DMS153 treated with DMSO at 0.1 percent for 48 hours (cell line): ENCODE data around the gene BPIFB6.
A peak's percentile ranks its signal among the peaks of the same experiment; 100 is the strongest.

Experiments used
- DNase-seq: peaks from one replicate; lab custom pipeline; 2025; ENCODE audit not compliant: unreplicated experiment; lab: John Stamatoyannopoulos, UW

The BPIFB6 gene

DNA sequence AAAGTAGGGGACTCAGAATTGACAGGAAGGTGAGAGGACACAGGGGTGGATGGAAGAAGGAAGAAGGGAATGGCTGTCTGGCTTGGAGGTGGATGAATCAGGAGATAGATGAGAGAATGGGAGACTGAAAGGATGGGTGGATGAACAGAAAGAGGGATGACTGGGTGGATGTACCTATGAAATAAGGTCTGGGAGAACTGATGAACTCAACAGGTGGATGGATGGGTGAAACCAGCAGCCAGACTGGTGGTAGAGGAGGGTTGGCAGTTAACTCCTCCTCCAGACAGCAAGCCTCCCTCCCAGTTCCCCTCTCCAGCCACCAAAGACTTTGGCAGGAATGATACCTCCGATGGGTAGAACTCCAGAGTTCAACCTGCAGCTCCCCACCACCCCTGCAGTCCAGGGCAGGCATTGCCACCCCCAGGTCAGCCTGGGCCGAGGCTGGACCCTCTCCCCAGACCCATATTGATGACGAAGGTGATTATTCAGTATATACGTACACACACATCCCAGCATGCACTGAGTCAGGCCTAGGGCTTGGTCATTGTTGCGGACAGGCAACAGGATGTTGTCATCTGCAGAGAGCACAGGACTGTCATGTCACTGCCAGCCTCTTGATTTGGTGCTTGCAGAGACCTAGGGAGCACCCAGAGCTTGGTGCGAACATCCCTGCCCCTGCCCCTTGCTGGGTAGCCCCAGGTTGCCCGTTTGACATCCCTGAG lies 29.2 kb upstream of the BPIFB6 start:
- no peak for DNase-seq

GRCh38 chr20:33004141-33004751 lies 27.2 kb upstream of the BPIFB6 start, which contains the start of gene SUN5:
Gene SUN5, minus strand, starts transcription at chr20:33004433. Its CDS starts 93 bp downstream, at chr20:33004340.
- no peak for DNase-seq

DNA sequence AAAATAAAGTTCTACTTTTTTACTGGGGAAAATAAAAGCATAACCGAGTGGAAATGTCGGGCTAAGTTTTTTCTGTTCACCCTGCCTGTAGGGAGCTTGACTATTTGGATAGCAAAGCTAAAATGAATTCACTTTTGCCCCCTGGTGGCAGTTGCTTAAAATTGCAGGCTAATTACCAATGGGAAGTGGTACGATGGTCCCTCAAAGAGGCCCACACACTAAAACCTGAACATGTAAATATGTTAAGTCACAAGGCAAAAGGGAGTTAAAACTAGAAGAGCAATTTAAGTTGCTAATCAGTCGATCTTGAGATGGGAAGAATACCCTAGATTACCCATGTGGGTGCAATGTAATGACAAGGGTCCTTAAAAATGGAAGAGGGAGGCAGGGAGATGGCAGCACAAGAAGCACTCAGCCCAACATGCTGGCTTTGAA lies 26.3 kb upstream of the BPIFB6 start:
- no peak for DNase-seq

DNA sequence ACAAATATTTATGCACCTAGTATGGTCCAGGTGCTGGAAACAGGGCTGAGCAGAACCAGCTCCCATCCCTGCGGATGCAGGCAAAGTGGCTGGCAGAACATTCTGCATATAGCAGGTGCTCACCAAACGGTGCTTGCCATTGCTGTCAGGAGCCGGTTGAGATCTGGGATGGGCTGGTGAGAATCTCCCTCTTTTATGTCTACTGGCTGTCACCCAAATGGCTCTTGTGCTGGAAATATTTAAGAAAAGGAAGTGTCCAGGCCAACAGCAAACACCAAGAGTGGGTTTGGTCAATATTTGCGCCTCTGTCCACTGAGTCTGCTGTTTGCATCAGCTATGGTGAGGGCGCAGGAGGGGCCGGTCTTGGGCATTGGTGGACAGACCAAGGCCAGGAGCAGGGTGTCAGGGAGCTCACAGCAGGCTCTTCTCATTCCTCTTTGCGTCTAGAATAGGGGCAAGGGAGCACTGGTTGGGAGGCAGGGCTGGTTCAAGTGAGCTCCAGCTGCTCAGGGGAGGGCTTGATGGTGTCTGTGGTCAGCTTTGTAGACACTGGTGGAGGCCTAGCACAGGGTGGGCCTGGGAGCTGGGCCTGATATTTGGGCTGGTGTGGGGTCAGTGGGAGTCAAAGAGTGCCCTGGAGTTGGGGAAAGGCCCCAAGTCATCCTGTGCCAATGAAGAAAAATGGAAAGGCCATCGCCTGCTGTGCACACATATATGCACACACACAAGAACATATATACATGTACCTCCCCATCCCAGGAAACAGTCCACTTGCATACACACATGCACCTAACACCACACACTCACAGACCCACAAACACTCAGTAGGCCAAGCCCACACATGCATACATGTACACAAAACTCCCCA lies 25.3 kb upstream of the BPIFB6 start:
- DNase-seq = no peak

DNA sequence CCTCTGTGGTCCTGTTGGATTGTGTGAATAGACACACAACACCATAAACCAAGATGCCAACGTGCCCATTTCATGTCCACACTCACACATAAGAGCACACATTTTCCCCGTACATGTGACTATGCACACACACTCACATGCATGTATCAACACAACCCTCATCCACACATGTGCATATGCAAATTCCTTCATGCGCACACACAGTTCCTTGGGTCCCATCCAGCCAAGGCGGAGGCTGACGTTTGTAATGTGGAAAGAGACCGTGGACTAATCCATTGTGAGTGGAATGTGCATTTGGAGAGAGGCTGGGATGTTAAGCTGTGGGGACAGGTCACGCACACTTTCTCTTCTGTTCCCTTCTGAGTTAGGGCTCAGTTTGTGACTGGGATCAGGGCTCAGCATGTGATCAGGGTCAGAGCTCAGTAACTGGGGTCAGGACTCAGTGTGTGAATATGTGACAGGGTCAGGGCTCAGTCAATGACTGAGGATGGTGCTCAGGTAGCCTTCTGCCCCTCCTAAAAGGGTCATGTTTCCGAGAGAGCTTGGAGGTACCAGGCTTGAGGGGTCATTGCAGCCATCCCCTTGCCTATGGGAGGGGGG lies 24.6 kb upstream of the BPIFB6 start:
- DNase-seq = no peak

DNA sequence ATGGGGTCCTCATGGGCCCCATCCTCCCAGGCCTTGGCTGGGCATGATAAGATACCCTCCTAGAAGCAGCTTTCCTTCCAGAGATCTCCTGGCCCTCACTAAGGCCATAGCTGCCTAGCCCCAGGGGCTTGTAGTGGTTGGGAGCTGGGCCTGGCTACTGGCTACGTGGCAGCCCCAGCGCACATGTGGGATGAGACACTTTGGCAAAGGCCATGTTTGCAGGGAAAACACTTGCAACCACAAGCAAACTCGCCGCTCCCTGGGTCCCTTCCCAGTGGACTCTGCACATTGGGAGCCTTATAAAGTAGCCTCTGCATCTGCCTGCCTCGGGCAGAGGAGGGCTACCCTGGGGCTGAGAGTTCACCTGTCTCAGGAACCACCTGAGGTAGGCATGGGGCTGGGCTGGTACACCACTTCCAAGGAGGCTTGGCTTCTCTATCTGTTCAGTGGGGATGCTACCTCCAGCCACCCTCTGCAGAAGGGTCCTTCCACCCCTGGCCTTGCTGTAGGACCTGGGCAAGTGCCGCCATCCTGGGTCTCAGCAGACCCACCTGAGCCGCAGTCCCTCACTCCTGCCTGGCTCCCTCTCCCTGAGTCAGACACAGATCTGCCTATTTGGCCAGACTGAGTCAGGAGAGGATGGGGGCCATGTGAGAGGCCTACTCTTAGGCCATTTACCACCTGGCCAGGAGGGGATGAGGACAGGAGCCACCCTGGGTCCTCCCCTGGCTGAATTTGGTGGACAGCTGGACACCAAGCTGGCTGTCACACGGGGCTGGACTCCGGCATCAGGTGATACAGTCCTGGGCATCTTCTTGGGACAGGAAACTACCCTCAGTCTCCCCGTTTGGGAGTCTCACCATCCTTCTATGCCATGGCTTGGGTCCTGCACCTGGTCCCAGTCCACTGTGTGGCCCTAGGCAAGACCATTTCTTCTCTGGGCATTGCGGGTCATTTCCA lies 23.8 kb upstream of the BPIFB6 start, which contains the start of gene BPIFB2:
BPIFB2 (plus strand) TSS at position 329 of the 960 bp plus-strand sequence. CDS start 871 bp downstream, outside the sequence.
- no peak for DNase-seq

- no peak for DNase-seq
These were observed 22.9 kb upstream of the BPIFB6 start for GRCh38 chr20:33008336-33009213.

GRCh38 chr20:33009214-33010132 lies 22.0 kb upstream of the BPIFB6 start:
- peak; percentile 81 for DNase-seq

- no peak for DNase-seq
These were observed 21.3 kb upstream of the BPIFB6 start for GRCh38 chr20:33010133-33010504.

DNA sequence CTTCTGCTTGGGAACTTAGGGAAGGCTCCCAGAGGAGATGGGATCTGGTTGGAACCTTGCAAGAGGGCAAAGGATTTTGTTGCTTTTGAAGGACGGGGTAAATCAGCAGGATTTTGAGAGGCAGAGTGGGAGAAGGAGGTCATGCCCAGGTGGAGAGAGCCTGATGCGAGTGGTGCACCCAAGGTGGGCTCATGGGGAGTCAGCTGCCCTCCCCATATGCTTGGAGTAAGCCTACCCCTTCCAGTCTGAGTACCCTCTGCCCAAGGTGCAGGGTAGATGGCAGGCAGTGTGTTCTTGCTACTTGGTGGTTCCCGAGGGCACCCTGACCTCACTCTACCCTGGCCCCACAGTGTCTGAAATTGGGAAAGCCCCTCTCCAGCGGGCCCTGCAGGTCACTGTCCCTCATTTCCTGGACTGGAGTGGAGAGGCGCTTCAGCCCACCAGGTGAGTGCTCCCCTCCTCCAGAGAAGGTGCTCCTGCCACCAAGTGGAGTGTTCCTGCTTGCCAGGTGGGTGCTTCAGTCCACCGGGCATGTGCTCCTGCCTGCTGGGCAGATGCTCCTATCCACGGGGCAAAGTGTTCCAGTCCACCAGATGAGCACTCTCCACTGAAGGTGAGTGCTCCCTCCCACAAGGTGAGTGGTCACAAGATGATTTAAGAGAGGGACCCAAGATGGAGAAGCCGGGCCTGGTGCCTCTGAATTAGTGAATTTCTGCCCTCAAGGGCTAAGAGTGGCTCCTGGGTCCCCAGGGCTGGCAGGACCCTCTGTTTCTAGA lies 20.6 kb upstream of the BPIFB6 start:
- DNase-seq = no peak

GRCh38 chr20:33012327-33013189 lies 18.9 kb upstream of the BPIFB6 start:
- DNase-seq = no peak

GRCh38 chr20:33013701-33014326 lies 17.6 kb upstream of the BPIFB6 start:
- no peak for DNase-seq

- DNase-seq = no peak
These were observed 16.9 kb upstream of the BPIFB6 start for GRCh38 chr20:33014336-33015113.

DNA sequence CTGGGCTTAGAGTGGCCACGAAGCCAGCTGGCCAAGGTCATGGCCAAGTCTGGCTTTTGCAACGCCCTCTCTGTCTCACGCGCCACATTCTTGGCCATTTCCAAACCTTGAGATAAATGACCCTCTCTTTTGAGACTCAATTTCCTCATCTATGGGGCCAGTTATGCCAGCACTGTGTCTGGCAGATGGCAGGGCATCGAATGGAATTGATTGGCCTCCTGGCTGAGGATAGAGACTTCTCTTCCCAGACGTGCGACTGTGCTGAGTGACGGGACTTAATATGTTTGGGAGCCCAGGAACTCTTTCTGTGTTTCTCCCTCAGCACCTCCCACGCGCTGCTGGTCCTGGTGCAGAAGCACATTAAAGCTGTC lies 16.3 kb upstream of the BPIFB6 start:
- DNase-seq = no peak
